B cell (primary cell): ENCODE measurements around the gene KCNQ2. TPM values are rescaled to one million over a fixed set of nuclear protein-coding genes. Genes with fewer than 3 reads are reported as not detected.

Source experiments
- ATAC-seq: fragments of 200-7000 bp; cut with Tn5 transposase; one replicate; pipeline ENCODE4 v1.10.0; 2021; ENCODE audit warnings: low read depth, mild to moderate bottlenecking, moderate number of reproducible peaks, moderate library complexity
- CTCF ChIA-PET: fragments of 350-600 bp; sonication (Branson Sonifier 250); formaldehyde crosslinking; loops from one replicate; lab custom pipeline; 2021; ENCODE audit warnings: antibody characterized with exemption, inconsistent platforms; lab: Charles Lee
- POLR2A ChIA-PET: fragments of 350-600 bp; sonication (Branson Sonifier 250); formaldehyde crosslinking; loops from one replicate; lab custom pipeline; 2021; ENCODE audit warnings: antibody characterized with exemption; lab: Charles Lee
- DNase-seq: peaks from one replicate; pipeline ENCODE4 v3.0.0; 2013
- H2AFZ ChIP-seq: 2 replicates; pipeline ENCODE4 v1.6.1; 2012; ENCODE audit warnings: mild to moderate bottlenecking, low read depth, low read length; ENCODE audit not compliant: insufficient read depth, poor library complexity, severe bottlenecking
- H3K27ac ChIP-seq, 2 donors: 1 replicate in 1 of 2; 2 replicates in 1 of 2; pipeline ENCODE4 v1.5.1; 2012 to 2013; ENCODE audit warnings: low read length in 2 of 2, mild to moderate bottlenecking in 2 of 2, moderate library complexity in 1 of 2
- H3K27me3 ChIP-seq, 4 experiments: fragments of 200-600 bp in 1 of 4; sonication (generic) in 1 of 4; replicated peaks in 1 of 4; 1 replicate in 2 of 4; 2 replicates in 2 of 4; pipeline versions ENCODE4 v1.6.1 to v1.7.0; 2013 to 2016; ENCODE audit warnings: low read length in 3 of 4, mild to moderate bottlenecking in 2 of 4, mixed read lengths in 1 of 4, moderate library complexity in 1 of 4; ENCODE audit not compliant: insufficient read depth in 4 of 4, control insufficient read depth in 3 of 4; ENCODE audit errors: control extremely low read depth in 1 of 4
- H3K36me3 ChIP-seq, 2 experiments: replicated peaks in 1 of 2; 1 replicate in 1 of 2; 2 replicates in 1 of 2; pipeline versions ENCODE4 v1.6.1 to v1.7.1; 2013; ENCODE audit warnings: low read length in 1 of 2; ENCODE audit not compliant: insufficient read depth in 2 of 2, control insufficient read depth in 1 of 2; ENCODE audit errors: control extremely low read depth in 1 of 2, extremely low read depth in 1 of 2
- H3K4me1 ChIP-seq, 2 donors: fragments of 200-600 bp in 1 of 2; sonication (generic) in 1 of 2; 1 replicate in 1 of 2; 2 replicates in 1 of 2; pipeline versions ENCODE4 v1.5.1 to v1.6.1; 2013 to 2017; ENCODE audit warnings: low read length in 2 of 2; ENCODE audit not compliant: control insufficient read depth in 2 of 2, insufficient read depth in 2 of 2
- H3K4me2 ChIP-seq: replicated peaks from 2 replicates; pipeline ENCODE3; 2012; ENCODE audit warnings: mild to moderate bottlenecking, low read depth, low read length; ENCODE audit not compliant: poor library complexity, severe bottlenecking
- H3K4me3 ChIP-seq, 5 experiments: fragments of 200-600 bp in 1 of 5; sonication (generic) in 1 of 5; 1 replicate in 3 of 5; 2 replicates in 2 of 5; pipeline versions ENCODE4 v1.5.1 to v1.7.0; 2011 to 2016; ENCODE audit warnings: low read length in 4 of 5, mild to moderate bottlenecking in 4 of 5, low read depth in 2 of 5, control low read depth in 1 of 5, moderate library complexity in 1 of 5; ENCODE audit not compliant: insufficient read depth in 1 of 5; ENCODE audit errors: control extremely low read depth in 1 of 5, extremely low read depth in 1 of 5
- H3K79me2 ChIP-seq: fragments of 200-600 bp; sonication (generic); one replicate; pipeline ENCODE4 v1.6.0; 2016; ENCODE audit warnings: low read length; ENCODE audit not compliant: control insufficient read depth, insufficient read depth
- H3K9ac ChIP-seq: fragments of 200-600 bp; sonication (generic); 2 replicates; pipeline ENCODE4 v1.6.1; 2017; ENCODE audit warnings: mild to moderate bottlenecking, low read length, moderate library complexity
- H3K9me3 ChIP-seq, 3 donors: one replicate each; pipeline versions ENCODE4 v1.6.1 to v1.7.1; 2013; ENCODE audit warnings: low read length in 2 of 3; ENCODE audit not compliant: control insufficient read depth in 2 of 3, insufficient read depth in 1 of 3; ENCODE audit errors: control extremely low read depth in 1 of 3
- H4K20me1 ChIP-seq: 2 replicates; pipeline ENCODE4 v1.6.0; 2012; ENCODE audit warnings: mild to moderate bottlenecking, low read length; ENCODE audit not compliant: insufficient read depth, control insufficient read depth, poor library complexity, severe bottlenecking
- H3K27ac Mint-ChIP-seq: one replicate; pipeline ENCODE4 v1.8.0; 2021; ENCODE audit warnings: mixed read lengths
- H3K27me3 Mint-ChIP-seq: one replicate; pipeline ENCODE4 v1.8.0; 2021; ENCODE audit warnings: mixed read lengths
- H3K4me1 Mint-ChIP-seq: one replicate; pipeline ENCODE4 v1.8.0; 2021; ENCODE audit warnings: mixed read lengths
- H3K4me3 Mint-ChIP-seq: one replicate; pipeline ENCODE4 v1.8.0; 2021; ENCODE audit warnings: mixed read lengths
- H3K9me3 Mint-ChIP-seq: one replicate; pipeline ENCODE4 v1.8.0; 2022; ENCODE audit warnings: mixed read lengths; ENCODE audit not compliant: insufficient read depth
- CTCF ChIP-seq: fragments of 200-600 bp; IDR thresholded peaks from one replicate; pipeline ENCODE4 v1.8.0; 2022; ENCODE audit warnings: antibody characterized with exemption, mild to moderate bottlenecking
- EZH2 ChIP-seq: IDR thresholded peaks from 2 replicates; pipeline ENCODE4 v1.6.1; 2012; ENCODE audit warnings: borderline replicate concordance, low read depth, mild to moderate bottlenecking, moderate library complexity, low read length; ENCODE audit not compliant: insufficient read depth, poor library complexity, severe bottlenecking
- WGBS: methylation state at CpG from one replicate; pipeline ENCODE4 v1.1.5; 2013; ENCODE audit warnings: missing lambda C conversion rate; ENCODE audit not compliant: insufficient coverage; 5-methylcytosine and 5-hydroxymethylcytosine counted together
- intact Hi-C: fragments of 100-400 bp; cut with micrococcal nuclease; formaldehyde crosslinking; loops from one replicate; pipeline ENCODE4 v1.10.0; 2022
- polyA plus RNA-seq: library from polyadenylated mRNA; depleted of rRNA; stranded (reverse); fragments of >200 nt; gene quantifications from 2 replicates; pipeline ENCODE4 v1.2.3, GENCODE V29; 2012
- total RNA-seq, 2 donors: library from RNA; stranded (reverse); fragments of 120-200 nt in 1 of 2; gene quantifications; 1 replicate in 1 of 2; 2 replicates in 1 of 2; pipeline versions ENCODE4 v1.2.3 to v1.2.4, GENCODE V29; 2013 to 2022

The KCNQ2 gene
- total and polyA plus RNA-seq, 2 donors (not counting 1 experiment from before 2014, with no cell fraction given), result 0.12 TPM; not detected in 1

- Histone ChIP-seq H3K79me2 (no peaks in the 10 kb centered on the region), H3K4me1 (no peaks in the 10 kb centered on the region), H3K27me3 (peaks cover 0 to 5% (median 2%) of the 10 kb centered on the region in 4 experiments), H4K20me1 (no peaks in the 10 kb centered on the region), H2AFZ (no peak overlapping the region), H3K9me3 (peaks cover 0 to 18% (median 0%) of the 10 kb centered on the region in 3 donors), H3K36me3 (no peaks in the 10 kb centered on the region), H3K4me3 (no peak overlapping the region), H3K9ac (no peak overlapping the region), H3K27ac (no peak overlapping the region), H3K4me2 (no peak overlapping the region)
- Mint-ChIP-seq H3K9me3 (peaks cover 5% of the 10 kb centered on the region), H3K4me3 (no peak overlapping the region), H3K27me3 (no peaks in the 10 kb centered on the region), H3K4me1 (no peaks in the 10 kb centered on the region), H3K27ac (no peak overlapping the region)
- TF ChIP-seq EZH2, result no peak
- no peak for TF ChIP-seq CTCF
- WGBS, result 92% methylated on average over 12 of the region's 12 CpGs
- ChIA-PET POLR2A (no interaction called here), CTCF (no interaction called here)
- no peak for DNase-seq
- no peak for ATAC-seq
- intact Hi-C loops, result no loop called here
Measured at GRCh38 chr20:63351326-63351700, 121.1 kb downstream of the KCNQ2 start.

- Histone ChIP-seq H2AFZ (no peak overlapping the region), H3K4me1 (no peaks in the 10 kb centered on the region), H3K9me3 (peaks cover 0 to 18% (median 0%) of the 10 kb centered on the region in 3 donors), H3K27ac (no peak overlapping the region), H3K4me3 (no peak overlapping the region), H3K36me3 (no peaks in the 10 kb centered on the region), H3K4me2 (no peak overlapping the region), H3K79me2 (no peaks in the 10 kb centered on the region), H3K27me3 (peaks cover 0 to 5% (median 2%) of the 10 kb centered on the region in 4 experiments), H3K9ac (no peak overlapping the region), H4K20me1 (no peaks in the 10 kb centered on the region)
- WGBS, result 88% methylated on average over 31 of the region's 46 CpGs
- intact Hi-C loops, result no loop called here
- POLR2A ChIA-PET, result no interaction called here
- Mint-ChIP-seq H3K27ac (no peak overlapping the region), H3K4me3 (no peak overlapping the region), H3K27me3 (no peaks in the 10 kb centered on the region), H3K4me1 (no peaks in the 10 kb centered on the region), H3K9me3 (peaks cover 5% of the 10 kb centered on the region)
- ATAC-seq (no peak), DNase-seq (no peak)
- no peak for TF ChIP-seq CTCF
- no peak for TF ChIP-seq EZH2
- CTCF ChIA-PET, result no interaction called here
Measured at GRCh38 chr20:63350597-63351325, 121.7 kb downstream of the KCNQ2 start.
